ENCODE data around the gene IGSF21.

DNA sequence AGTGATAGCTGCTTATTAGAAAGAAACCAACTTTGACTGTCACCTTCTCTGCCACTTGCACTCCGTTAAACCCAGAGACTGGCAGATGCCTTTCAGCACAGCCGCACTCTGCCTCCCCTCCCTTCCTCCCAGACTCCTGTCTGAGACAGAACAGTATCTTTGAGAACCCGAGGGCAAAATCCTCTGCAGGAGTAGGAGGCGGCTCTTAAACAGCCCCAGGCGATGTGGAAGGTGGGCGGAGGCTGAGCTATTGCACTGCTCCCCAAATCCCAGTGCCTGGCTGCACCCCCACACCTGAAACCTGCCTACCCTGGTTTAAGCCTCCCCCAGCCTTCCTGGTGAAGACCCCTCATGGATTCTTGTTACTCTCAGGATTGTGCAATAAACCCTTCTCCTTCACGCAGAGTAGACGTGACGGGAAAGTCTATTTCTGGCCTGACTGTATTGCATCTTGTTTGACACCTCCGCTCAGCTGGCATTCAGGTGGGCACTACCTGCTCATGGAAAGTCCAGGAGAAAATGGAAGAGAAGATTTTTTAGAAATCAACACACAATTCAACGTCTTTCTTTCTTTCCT is 34.4 kb upstream of the IGSF21 start:
- TF ChIP-seq, protein P1, sequence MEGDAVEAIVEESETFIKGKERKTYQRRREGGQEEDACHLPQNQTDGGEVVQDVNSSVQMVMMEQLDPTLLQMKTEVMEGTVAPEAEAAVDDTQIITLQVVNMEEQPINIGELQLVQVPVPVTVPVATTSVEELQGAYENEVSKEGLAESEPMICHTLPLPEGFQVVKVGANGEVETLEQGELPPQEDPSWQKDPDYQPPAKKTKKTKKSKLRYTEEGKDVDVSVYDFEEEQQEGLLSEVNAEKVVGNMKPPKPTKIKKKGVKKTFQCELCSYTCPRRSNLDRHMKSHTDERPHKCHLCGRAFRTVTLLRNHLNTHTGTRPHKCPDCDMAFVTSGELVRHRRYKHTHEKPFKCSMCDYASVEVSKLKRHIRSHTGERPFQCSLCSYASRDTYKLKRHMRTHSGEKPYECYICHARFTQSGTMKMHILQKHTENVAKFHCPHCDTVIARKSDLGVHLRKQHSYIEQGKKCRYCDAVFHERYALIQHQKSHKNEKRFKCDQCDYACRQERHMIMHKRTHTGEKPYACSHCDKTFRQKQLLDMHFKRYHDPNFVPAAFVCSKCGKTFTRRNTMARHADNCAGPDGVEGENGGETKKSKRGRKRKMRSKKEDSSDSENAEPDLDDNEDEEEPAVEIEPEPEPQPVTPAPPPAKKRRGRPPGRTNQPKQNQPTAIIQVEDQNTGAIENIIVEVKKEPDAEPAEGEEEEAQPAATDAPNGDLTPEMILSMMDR (IDR thresholded peaks at IDR 0.05): no peak
- no peak for TF ChIP-seq POLR2A (IDR thresholded peaks at IDR 0.05)
